Stimulated activated CD8-positive, alpha-beta memory T cell treated with anti-CD3 and anti-CD28 coated beads, Interleukin-4, amount 100 ng/mL, for 4 hours (primary cell): ENCODE measurements around the gene CST9.
"Not testable (repeated sequence)": the region's sequence is repeated elsewhere in the genome, so short reads cannot be mapped to it uniquely, and the experiment has no call there.

Source experiments
- DNase-seq, 2 donors: peaks; one replicate each; pipeline ENCODE4 v3.0.0-alpha.2; 2020; ENCODE audit warnings: low read depth in 2 of 2, low spot score in 1 of 2

CST9 gene

DNA sequence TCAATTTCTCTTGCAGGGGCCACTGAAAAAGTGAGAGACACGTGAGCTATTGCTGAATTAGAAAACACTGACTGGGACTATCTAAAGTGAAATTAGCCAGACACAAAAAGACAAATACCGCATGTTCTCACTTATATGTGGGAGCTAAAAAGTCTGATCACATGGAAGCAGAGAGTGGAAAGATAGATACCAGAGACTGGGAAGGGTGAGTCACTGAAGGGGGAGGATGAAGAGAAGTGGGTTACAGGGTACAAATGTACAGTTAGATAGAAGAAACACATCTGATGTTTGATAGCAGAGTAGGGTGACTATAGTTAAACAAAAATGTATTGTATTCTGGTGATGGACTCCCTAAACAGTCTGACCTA, 18.6 kb upstream of the CST9 start:
- no peak for DNase-seq

DNA sequence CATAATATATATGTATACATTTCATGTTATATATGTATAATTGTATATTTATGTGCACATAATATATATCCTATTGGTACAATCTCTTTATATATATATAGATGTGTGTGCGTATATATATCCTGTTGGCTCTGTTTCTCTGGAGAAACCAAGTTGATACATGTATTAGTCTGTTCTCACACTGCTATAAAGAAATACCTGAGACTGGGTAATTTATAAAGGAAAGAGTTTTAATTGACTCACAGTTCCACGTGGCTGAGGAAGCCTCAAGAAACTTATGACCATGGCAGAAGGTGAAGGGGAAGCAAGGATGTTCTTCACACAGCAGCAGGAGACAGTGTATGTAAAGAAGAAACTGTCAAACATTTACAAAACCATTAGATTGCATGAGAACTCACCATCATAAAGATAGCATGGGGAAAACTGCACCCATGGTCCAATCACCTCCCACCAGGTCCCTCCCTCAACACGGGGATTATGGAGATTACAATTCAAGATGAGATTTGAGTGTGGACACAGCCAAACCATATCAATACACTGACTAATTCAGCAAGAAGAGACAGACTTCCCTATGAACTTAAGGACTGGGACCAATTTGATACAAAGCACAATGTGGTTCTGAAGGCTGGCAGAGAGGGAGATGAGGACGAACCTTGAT, 18.1 kb upstream of the CST9 start:
- no peak for DNase-seq

DNA sequence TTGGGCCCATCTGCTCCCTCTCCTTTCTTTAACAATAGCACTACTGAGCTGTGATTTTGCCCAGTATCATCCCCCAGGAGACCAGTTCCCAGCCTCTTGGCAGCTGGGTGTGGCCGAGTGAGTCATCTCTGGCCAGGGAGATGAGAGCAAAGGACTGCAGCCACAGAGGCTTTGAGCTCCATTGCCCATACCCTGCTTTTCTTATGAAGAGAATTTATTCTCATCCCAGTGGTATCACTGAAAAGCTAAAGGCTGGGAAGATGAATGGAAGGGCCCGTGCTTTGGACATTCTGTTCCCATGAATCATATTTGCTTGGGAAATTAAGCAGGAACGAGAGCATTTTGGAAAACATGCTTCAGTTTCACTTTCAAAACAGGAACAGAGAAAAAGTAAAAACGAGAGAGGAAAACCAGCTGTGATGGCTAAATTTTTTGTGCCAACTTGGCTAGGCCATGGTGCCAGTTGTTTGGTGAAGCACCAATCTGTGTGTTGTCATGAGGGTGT, 17.2 kb upstream of the CST9 start:
- no peak for DNase-seq

DNA sequence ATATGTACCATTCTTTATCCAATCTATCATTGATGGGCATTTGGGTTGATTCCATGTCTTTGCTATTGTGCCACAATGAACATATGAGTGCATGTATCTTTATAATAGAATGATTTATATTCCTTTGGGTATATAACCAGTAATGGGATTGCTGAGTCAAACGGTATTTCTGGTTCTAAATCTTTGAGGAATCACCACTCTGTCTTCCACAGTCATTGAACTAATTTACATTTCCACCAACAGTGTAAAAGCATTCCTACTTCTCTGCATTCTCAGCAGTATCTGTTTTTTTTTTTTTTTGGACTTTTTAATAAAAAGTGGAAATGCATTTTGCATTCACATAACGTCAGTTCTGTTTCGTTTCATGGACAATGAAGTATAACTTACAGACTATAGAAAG, 16.7 kb upstream of the CST9 start:
- not testable (repeated sequence) for DNase-seq

DNA sequence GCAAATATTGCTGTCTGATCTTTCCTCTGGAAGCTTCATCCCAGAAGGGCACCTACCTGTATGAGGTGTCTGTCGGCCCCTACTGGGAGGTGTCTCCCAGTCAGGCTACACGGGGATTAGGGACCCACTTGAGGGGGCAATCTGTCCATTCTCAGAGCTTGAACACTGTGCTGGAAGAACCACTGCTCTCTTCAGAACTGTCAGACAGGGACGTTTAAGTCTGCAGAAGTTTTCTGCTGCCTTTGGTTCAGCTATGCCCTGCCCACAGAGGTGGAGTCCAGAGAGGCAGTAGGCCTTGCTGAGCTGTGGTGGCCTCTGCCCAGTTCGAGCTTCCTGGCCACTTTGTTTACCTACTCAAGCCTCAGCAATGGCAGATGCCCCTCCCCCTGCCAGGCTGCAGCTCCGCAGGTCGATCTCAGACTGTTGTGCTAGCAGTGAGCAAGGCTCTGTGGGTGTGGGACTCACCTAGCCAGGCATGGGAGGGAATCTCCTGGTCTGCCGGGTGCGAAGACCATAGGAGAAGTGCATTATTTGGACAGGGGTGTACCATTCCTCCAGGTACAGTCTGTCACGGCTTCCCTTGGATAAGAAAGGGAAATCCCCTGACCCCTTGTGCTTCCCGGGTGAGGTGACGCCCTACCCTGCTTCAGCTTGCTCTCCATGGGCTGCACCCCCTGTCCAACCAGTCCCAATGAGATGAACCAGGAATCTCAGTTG, 15.1 kb upstream of the CST9 start:
- not testable (repeated sequence) for DNase-seq

DNA sequence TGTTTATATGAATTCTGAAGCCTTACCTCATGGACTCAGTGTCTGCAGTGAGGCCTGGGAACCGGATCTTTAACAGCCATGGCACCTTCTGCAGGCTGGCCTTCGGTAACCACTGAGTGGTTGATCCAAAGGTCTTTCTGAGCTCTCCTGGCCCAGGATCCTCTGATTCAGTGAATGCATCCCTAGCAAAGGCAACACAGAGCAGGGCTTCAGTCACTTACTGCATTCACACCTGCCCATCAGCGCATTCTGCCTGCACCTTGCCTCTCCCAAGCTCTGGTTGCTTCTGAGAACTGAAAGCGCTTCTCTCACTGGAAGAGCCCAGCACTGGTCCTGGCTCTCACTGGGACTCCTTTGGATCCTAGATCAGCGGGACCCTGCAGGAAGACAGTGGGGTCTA, 8.4 kb upstream of the CST9 start:
- DNase-seq: no peak

DNA sequence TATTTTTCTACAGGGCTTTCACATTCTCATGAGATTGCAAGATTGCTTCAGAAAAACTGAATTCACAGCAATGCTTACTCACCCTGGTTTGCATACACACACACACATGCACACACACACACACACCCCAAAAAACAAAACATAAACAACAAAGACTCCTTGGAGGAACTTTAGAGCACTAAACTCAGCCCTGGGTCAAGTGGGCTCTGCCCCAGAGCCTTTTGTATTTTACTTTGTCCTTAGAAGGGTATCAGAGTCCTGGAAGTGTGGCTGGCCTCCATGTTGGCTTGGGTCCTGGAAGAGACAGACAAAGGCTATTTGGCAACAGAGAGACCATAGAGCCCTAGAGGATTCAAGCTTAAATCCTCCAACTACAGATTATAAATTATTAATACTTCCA, 8.0 kb upstream of the CST9 start:
- DNase-seq: no peak

DNA sequence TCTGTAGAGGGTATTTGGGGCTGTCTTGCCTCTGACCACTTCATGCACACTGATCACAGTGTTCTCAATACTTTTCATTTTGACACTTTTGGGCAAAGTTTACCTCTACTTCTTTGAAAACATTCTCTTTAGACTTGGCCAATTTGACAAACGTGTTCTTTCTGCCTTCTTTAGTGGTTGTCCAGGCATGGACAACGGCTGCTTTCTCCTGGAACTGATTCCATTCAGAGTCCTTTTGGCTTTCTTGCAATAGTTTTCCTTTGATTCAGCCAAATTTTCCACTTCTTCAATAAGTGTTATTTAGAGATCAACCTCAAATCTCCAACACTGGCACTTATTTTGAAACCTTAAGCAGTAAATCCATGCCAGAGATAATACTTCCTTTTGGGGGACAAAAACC, 6.7 kb upstream of the CST9 start:
- DNase-seq: no peak

DNA sequence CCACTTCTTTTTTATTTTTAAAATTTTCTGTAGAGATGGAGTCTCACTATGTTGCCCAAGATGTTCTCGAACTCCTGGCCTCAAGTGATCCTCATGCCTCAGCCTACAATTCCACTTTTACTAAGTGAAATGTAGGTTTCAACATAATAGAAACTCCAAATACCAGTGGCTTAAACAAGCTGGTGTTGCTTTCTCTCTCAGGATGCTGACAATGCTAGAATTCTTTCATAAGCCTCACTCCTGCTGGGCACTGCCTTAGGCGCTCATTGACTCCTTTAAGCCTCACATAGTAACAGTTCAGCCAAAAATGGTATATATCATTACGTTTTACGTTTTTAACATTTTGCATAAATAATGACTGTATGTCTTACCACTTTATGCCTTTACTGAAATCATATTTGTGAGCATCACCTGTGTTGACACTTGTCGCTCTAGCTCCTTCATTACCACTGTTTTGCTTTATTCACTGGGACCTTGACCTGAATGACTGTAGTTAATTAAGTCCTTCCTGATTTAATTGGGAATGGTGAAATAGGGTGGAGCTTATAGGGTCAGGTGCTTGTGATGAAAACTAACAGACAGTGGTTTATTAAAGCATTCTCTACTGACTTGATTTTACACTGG, 3.9 kb upstream of the CST9 start:
- no peak for DNase-seq

DNA sequence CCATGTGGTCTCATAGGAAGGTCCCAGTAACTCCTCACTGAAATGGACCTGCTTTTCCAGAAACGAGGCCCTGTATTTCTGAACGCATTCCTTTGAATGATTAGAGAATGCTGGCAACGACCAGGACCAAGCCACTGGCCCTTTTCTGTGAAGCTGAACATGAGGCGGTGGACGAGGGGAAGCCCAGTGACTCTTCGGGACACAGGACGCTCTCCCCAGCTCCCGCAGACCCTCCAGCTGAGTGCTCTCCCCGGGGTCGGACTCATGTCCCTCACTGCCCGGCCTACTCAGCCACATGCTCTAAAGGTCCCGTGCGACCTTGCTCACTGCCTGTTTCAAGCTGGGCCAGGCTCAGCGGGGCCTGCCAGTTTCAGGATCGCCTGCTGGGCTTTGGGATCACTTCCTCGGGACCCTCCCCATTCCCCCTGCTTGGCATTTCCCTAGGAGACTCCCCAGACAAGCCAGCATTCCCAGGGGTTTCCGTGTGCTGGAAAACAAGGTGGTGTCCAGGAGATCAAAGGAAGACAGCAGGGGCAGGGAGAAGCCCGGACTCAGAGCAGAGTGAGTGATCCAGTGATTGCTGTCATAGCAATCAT, 2.6 kb upstream of the CST9 start:
- no peak for DNase-seq

DNA sequence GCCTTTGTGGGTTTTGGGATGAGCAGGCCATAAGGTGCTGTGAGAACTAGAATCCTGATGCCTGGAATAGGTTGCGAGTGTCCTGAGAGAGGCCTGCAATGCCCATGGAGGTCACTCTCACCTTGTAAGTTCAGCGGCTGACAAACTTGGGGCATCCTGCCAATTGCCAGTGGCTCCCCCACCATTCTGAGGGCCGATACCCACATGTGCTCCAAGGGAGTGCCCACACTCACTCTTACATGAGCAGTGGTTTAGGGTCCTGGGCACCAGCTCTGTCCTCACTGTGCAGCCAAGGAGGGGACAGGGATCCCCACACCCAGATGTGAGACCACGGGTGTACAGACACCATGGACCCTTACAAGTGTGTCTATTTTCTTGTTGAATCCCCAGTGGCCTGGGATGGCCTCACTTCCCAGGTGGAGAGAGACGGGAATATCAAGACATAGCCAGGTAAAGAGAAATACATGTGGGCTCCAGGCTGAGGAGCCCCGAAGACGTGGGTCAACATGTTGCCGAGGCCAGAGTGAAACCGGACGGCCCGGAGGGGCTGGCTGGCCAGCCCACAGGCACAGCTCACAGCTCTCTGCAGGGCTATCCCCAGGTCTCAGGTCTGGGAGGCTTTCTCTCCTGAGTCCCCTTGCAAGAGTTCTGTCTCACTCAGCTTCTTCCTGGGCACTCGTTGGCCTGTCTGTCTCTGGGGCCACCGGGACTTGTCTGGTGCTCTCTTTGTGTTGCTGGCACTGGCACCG, 2.0 kb upstream of the CST9 start:
- no peak for DNase-seq

DNA sequence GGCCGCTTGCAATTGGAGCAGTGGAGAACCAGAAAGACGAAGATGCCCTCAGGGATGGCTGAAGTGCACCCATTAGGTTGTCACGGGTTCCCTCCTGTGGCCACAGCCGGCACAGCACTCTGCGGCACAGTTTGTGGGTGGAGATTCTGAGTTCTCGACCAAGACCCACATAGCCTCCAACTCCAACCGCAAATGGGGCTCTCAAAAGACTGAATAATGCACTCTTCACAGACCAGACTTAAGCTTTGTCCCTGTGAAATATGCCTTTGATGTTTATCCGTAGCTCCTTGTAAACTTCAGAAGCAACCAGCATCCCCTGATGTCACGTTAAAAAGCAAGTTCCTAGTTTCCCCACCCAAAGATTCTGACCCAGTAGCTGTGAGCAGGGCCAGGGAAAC, 934 bp upstream of the CST9 start:
- peak; percentile 23 to 25 for DNase-seq

DNA sequence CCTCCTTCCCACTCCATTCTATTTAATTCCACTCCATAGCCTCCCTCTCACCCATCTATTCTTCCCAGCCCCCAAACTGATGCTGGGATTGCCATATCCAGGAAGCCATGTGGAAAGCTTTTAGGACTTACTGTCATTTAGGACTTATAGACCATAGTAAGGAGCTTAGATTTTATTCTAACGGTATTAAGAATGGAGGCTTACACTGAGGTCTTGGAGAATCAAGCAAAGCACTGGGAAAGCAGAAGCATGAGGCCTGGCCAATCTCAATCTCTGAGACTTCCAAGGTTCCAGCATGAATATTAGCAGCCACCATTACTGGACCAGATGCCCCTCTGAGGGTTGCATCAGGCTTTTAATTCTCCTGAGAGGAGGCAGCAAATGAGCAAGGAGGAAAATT, 1.4 kb downstream of the CST9 start:
- DNase-seq: no peak

DNA sequence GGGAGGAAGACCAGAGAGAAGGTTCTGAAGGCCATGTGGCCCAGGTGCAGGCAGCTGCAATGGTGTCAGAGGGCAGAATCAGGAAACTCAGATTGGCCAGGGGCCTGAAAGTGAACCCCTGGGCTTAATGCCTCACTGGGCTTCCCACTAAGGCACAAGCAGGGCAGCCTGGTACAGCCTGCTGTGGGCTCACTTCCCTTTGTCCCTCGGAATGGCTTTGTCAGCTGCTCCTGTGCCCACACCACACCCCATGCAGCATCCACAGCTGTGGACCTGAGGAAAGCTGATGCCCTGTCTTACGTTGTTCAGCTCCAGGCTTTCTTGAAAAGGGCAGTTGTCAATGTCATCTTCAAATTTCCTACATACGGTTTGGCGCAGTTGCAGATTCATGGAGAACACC, 2.4 kb downstream of the CST9 start:
- DNase-seq: no peak

DNA sequence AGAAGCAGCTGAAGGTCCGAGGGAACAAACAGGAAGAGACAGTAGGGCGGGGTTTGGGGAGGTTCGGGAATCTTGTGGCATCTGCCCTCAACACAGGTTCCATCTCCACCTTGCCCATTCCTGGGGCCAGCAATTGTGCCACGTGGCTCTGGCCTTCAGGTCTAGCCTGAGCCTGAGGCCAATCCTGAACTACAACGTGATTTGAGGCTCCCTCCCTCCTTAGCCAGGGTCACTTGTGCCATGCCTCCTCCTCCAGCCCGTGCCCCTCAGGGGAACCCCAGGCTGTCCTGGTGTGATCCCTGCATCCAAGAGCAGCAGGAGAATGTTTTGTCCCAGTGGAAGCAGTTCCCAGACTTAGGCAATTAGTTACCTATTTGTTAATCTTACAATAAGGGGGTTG, 3.0 kb downstream of the CST9 start:
- no peak for DNase-seq

DNA sequence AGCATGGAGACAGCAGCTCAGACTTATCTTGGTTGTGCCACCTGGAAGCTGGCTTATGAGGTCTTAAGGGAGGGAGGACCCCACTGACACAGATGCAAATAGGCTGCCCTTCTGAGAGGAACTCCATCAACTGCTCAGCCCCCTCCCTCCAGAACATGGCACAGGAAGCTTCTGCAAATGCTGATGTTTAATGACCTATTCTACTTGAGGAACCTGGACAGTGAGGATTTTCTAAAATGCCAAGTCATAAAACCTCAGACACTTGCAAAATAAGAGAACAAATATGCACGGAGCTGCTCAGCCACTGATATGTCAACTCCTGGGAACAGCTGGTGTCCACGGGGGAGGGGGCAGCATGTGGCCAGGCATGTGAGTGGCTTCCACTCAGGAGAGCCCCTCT, 3.5 kb downstream of the CST9 start:
- DNase-seq: no peak

DNA sequence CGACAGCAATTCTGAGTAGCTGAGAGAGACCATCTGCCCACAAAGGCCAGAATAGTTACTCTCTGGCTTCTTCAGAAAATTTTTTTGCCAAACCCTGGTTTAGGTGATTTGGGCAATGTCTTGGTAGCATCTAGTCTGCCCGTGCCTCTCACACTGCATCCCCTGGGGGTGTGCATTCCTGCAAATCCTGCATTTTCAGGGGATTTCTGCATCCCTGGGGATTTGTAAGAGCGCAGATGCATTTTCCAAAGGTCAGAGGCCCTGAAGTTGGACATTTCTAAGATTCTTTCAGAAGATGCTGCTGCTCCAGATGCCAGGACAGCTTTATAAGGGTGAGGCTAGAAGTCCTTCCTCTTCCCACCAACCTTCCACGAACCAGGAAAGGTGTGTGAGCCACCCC, 4.0 kb downstream of the CST9 start:
- no peak for DNase-seq

DNA sequence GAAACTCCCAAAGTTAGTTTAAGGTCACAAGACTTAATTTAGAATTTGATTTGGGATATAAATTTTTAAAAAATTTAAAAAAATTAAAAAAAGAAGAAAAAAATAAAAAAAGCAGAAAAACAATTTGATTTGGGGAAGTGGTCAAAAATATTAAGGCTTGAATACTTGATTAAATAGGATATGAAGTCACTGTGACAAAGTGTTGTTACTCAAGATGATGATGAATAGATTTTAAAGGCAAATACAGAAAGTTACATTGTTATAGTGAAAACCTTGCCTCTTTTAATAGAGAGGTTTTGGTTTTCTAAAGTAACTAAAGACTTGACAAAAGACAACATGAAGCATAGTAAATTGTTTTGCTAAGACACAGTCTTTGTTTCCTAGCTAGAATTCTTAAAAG, 7.2 kb downstream of the CST9 start:
- no peak for DNase-seq

DNA sequence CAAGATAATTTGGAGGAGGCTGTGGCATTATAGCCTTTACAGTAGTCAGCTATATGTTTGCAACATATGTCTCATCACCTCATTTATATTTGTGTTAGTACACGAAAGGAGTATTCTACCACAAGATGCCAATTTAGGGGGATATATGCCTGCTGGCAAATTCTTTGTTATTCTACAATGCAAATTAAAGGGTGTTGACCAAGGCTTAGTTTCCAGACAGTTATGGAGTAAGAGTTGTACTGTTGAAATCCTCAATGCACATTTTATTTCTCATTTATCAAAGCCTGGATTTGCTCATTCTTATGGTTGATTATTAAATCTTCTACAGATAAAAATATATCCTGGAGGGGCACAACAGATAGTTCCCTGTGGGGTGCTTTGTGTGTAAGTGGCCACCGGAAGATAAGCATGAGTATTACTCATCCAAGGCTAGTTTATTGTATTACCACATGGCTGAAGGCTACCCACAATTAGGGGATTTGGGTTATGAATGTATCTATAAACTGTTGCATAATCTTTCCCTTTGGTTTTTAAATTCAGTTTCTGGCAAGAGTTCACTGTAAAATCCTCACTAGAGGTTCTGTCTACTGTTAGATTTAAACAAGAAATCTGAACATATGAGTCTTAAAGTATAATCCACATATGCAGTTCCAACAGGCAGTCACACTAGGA, 9.0 kb downstream of the CST9 start:
- DNase-seq: no peak

DNA sequence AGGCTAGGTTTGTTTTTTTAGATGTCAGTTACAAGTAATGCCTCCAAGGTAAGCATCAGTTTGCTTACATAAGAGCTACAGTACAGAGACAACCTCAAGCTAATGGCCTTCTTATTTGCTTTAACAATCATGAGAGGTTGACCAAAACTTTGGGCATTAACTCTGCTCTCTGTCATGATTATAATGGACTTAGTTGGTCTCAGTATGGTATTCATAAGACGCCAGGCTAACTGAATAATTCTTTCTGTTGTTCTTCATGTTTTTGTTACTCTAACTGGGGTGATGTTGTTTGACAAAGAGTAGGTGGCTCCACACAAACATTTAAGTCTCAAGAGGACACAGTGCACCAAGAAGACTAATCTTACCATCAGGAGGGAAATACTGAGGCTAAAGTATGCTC, 9.8 kb downstream of the CST9 start:
- no peak for DNase-seq
